Osteoblast (primary cell): Measurements from ENCODE around the gene SLC39A13. TPM values are rescaled to one million over a fixed set of nuclear protein-coding genes. Genes with fewer than 3 reads are reported as not detected.
A peak's percentile ranks its signal among the peaks of the same experiment; 100 is the strongest.

ENCODE experiments used
- DNase-seq: peaks from one replicate; pipeline ENCODE4 v3.0.0; 2011; ENCODE audit warnings: low spot score, mixed read lengths; ENCODE audit not compliant: insufficient read length; ENCODE audit errors: missing footprints
- H2AFZ ChIP-seq: 2 replicates; pipeline ENCODE4 v1.6.0; 2011; ENCODE audit warnings: mild to moderate bottlenecking, low read length
- H3K27ac ChIP-seq: 2 replicates; pipeline ENCODE4 v1.5.1; 2011; ENCODE audit warnings: mild to moderate bottlenecking, low read depth, low read length, moderate library complexity
- H3K27me3 ChIP-seq: 2 replicates; pipeline ENCODE4 v1.6.0; 2012; ENCODE audit warnings: mild to moderate bottlenecking, control low read depth, inconsistent platforms, low read length, moderate library complexity; ENCODE audit not compliant: insufficient read depth
- H3K36me3 ChIP-seq: 2 replicates; pipeline ENCODE4 v1.5.1; 2011; ENCODE audit warnings: mild to moderate bottlenecking, low read length, control low read depth, moderate library complexity; ENCODE audit not compliant: insufficient read depth
- H3K4me1 ChIP-seq: 2 replicates; pipeline ENCODE4 v1.5.1; 2011; ENCODE audit warnings: mild to moderate bottlenecking, low read length, control low read depth, moderate library complexity; ENCODE audit not compliant: insufficient read depth
- H3K4me2 ChIP-seq: 2 replicates; pipeline ENCODE4 v1.6.0; 2011; ENCODE audit warnings: mild to moderate bottlenecking, low read length; ENCODE audit not compliant: insufficient read depth
- H3K4me3 ChIP-seq: fragments of 200-600 bp; sonication (generic); 3 replicates; pipeline ENCODE4 v1.5.1; 2012; ENCODE audit warnings: mild to moderate bottlenecking, low read length, inconsistent platforms; ENCODE audit not compliant: insufficient read depth
- H3K79me2 ChIP-seq: 2 replicates; pipeline ENCODE4 v1.6.0; 2012; ENCODE audit warnings: mild to moderate bottlenecking, low read length, control low read depth, inconsistent platforms; ENCODE audit not compliant: insufficient read depth
- H3K9me3 ChIP-seq: 2 replicates; pipeline ENCODE4 v1.5.1; 2011; ENCODE audit warnings: low read depth, low read length, control low read depth
- H4K20me1 ChIP-seq: 2 replicates; pipeline ENCODE4 v1.6.0; 2012; ENCODE audit warnings: mild to moderate bottlenecking, low read length, control low read depth; ENCODE audit not compliant: insufficient read depth
- total RNA-seq: library from RNA; depleted of rRNA; stranded (reverse); fragments of >200 nt; gene quantifications from 2 replicates; pipeline ENCODE4 v1.2.3, GENCODE V29; 2012
- TF ChIP-seq, protein P1 (sequence below): IDR thresholded peaks from 2 replicates; pipeline ENCODE4 v1.5.1; 2011; ENCODE audit warnings: mild to moderate bottlenecking, low read depth, low read length, moderate library complexity; ENCODE audit errors: extremely low read depth

The SLC39A13 gene
- total RNA-seq, 1 donor: 78.9 TPM

DNA sequence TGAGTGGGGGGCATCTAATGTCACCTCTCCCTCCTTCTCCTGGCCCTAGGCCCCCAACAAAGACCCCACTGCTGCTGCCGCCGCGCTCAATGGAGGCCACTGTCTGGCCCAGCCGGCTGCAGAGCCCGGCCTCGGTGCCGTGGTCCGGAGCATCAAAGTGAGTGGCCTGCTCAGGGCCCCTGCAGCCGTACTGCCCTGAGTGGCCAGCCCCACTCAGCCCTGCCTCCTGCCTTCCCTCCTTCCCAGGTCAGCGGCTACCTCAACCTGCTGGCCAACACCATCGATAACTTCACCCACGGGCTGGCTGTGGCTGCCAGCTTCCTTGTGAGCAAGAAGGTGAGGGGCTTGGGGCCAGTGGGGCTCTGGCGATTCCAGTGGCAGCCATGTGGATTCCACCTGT, 5.0 kb downstream of the SLC39A13 start:
- Histone ChIP-seq H3K4me1 (peaks cover 55% of the 10 kb centered on the region), H3K9me3 (no peaks in the 10 kb centered on the region), H3K27ac (peak overlapping the region; percentile 80), H3K36me3 (peaks cover 53% of the 10 kb centered on the region), H3K4me2 (peak overlapping the region; percentile 50), H3K4me3 (no peak overlapping the region), H4K20me1 (peaks cover 36% of the 10 kb centered on the region), H2AFZ (no peak overlapping the region), H3K27me3 (no peaks in the 10 kb centered on the region), H3K79me2 (peaks cover 41% of the 10 kb centered on the region)
- peak; percentile 35 for DNase-seq
- TF ChIP-seq, protein P1, sequence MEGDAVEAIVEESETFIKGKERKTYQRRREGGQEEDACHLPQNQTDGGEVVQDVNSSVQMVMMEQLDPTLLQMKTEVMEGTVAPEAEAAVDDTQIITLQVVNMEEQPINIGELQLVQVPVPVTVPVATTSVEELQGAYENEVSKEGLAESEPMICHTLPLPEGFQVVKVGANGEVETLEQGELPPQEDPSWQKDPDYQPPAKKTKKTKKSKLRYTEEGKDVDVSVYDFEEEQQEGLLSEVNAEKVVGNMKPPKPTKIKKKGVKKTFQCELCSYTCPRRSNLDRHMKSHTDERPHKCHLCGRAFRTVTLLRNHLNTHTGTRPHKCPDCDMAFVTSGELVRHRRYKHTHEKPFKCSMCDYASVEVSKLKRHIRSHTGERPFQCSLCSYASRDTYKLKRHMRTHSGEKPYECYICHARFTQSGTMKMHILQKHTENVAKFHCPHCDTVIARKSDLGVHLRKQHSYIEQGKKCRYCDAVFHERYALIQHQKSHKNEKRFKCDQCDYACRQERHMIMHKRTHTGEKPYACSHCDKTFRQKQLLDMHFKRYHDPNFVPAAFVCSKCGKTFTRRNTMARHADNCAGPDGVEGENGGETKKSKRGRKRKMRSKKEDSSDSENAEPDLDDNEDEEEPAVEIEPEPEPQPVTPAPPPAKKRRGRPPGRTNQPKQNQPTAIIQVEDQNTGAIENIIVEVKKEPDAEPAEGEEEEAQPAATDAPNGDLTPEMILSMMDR: no peak

DNA sequence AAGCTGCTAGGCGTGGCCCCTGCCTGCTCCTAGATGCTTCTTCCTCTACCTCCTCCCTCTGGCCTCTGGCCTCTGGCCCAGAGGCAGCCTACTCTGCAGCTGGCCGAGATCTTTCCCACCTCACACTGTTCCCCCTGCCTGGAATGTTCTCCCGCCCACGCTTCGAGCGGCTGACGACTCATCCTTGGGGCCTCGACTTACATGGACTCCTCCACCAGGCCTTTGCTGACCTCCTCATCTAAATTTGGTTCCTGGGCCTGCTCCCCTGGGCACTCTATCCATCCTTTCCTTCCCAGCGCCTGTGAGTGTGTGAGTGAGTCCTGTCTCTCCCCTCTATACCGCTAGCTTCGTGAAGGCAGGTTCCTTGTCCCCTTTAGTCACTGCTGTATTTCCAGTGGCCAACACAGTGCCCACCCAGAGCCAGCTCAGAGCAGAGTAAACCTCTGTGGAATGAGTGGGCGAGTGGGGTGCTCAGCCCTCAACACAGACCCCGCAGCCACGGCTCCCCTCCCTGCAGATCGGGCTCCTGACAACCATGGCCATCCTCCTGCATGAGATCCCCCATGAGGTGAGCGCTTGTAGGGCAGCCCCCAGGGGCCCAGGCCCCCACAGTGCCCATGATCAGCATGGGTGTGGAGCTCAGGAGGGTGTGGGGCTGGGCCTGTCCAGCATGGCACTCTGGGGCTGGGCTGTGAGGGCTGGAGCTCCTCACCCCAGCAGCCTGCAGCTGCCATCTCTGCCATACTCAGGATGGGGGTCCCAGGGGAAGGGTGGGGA, 5.7 kb downstream of the SLC39A13 start:
- H3K4me3 ChIP-seq: peak overlapping the region; percentile 1
- TF ChIP-seq, protein P1: no peak
- H3K9me3 ChIP-seq: no peaks in the 10 kb centered on the region
- H3K4me2 ChIP-seq: peak overlapping the region; percentile 50
- peaks cover 52% of the 10 kb centered on the region for H3K4me1 ChIP-seq
- peak; percentile 96 for DNase-seq
- no peak overlapping the region for H2AFZ ChIP-seq
- peak overlapping the region; percentile 80 for H3K27ac ChIP-seq
- H3K36me3 ChIP-seq: peaks cover 60% of the 10 kb centered on the region
- no peaks in the 10 kb centered on the region for H3K27me3 ChIP-seq
- peaks cover 36% of the 10 kb centered on the region for H4K20me1 ChIP-seq
- peaks cover 36% of the 10 kb centered on the region for H3K79me2 ChIP-seq

DNA sequence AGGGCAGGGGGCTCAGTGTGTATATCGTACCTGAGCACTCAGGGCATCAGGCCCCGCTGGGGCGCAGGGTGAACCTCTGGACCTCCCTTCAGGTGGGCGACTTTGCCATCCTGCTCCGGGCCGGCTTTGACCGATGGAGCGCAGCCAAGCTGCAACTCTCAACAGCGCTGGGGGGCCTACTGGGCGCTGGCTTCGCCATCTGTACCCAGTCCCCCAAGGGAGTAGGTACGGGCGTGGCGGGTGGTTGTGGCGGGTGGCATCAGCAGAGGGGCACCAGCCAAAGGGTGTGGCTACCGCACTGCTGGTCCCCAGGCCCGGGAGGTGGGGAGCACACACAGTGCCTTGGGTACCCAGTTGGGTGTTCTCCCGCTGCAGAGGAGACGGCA, 6.3 kb downstream of the SLC39A13 start:
- no peak overlapping the region for H3K4me3 ChIP-seq
- H3K4me2 ChIP-seq: no peak overlapping the region
- H2AFZ ChIP-seq: no peak overlapping the region
- peaks cover 30% of the 10 kb centered on the region for H3K79me2 ChIP-seq
- no peaks in the 10 kb centered on the region for H3K27me3 ChIP-seq
- H3K4me1 ChIP-seq: peaks cover 46% of the 10 kb centered on the region
- no peaks in the 10 kb centered on the region for H3K9me3 ChIP-seq
- peaks cover 64% of the 10 kb centered on the region for H3K36me3 ChIP-seq
- DNase-seq: peak; percentile 47
- no peak overlapping the region for H3K27ac ChIP-seq
- H4K20me1 ChIP-seq: peaks cover 30% of the 10 kb centered on the region
- TF ChIP-seq, protein P1: no peak

DNA sequence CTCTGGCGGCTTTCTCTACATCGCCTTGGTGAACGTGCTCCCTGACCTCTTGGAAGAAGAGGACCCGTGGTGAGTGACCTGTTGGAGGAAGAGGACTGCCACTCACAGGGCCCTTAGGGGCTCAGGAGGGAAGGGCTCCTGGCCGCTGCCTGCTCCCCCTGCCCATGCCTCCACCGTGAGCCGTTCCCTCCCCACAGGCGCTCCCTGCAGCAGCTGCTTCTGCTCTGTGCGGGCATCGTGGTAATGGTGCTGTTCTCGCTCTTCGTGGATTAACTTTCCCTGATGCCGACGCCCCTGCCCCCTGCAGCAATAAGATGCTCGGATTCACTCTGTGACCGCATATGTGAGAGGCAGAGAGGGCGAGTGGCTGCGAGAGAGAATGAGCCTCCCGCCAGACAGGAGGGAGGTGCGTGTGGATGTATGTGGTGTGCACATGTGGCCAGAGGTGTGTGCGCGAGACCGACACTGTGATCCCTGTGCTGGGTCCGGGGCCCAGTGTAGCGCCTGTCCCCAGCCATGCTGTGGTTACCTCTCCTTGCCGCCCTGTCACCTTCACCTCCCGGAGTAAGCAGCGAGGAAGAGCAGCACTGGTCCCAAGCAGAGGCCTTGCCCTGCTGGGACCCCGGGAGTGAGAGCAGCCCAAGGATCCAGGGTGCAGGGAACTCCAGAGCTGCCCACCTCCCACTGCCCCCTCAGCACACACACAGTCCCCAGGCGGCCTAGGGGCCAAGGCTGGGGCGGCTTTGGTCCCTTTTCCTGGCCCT, 6.9 kb downstream of the SLC39A13 start:
- Histone ChIP-seq H3K36me3 (peaks cover 69% of the 10 kb centered on the region), H4K20me1 (peaks cover 24% of the 10 kb centered on the region), H3K9me3 (no peaks in the 10 kb centered on the region), H2AFZ (no peak overlapping the region), H3K4me1 (peaks cover 40% of the 10 kb centered on the region), H3K4me2 (no peak overlapping the region), H3K27me3 (no peaks in the 10 kb centered on the region), H3K27ac (peak overlapping the region; percentile 72), H3K79me2 (peaks cover 24% of the 10 kb centered on the region), H3K4me3 (no peak overlapping the region)
- peak; percentile 63 for DNase-seq
- TF ChIP-seq, protein P1: no peak
